Measurements from ENCODE around the gene HCFC1R1.

Gene HCFC1R1

DNA sequence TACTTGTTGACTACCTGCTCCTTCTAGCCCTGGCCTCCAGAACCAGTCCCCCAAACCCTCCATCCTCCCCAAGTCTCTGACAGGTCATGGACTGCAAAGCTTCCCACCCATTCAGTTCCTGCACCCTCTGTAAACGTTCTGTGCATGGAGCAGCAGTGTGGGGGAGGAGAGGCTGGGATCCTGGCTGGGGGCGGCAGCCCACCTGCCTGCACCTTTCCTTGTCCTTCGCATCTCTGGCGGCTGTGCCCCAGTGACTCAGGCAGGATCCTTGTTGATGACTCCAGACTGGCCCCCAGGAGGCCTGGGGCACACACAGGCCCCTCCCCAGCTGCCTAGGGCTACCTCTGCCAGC, 41.9 kb downstream of the HCFC1R1 start:
- no peak overlapping the region for H3K4me3 ChIP-seq (ENCODE audit: low read length, poor library complexity, severe bottlenecking)
- no peaks in the 10 kb centered on the region for H4K20me1 ChIP-seq (ENCODE audit: insufficient read depth, low read length, poor library complexity, severe bottlenecking)
- no peaks in the 10 kb centered on the region for H3K36me3 ChIP-seq (ENCODE audit: insufficient read depth, low read length)
- H3K9me2 ChIP-seq (replicated peaks; ENCODE audit: low read depth, low read length), result no peaks in the 10 kb centered on the region
- H3K9me3 ChIP-seq (ENCODE audit: insufficient read depth, low read depth, low read length), result no peaks in the 10 kb centered on the region
- H3K4me1 ChIP-seq (ENCODE audit: insufficient read depth, low read length, poor library complexity, severe bottlenecking), result no peaks in the 10 kb centered on the region
- H3K79me2 ChIP-seq (ENCODE audit: insufficient read depth, low read length), result peaks cover 29% of the 10 kb centered on the region
- H3F3A ChIP-seq (ENCODE audit: low read depth), result no peaks in the 10 kb centered on the region
- peak overlapping the region; percentile 67 for H3K4me2 ChIP-seq (ENCODE audit: low read depth, low read length, poor library complexity, severe bottlenecking)
- H3K27me3 ChIP-seq (ENCODE audit: insufficient read depth, low read length, poor library complexity, severe bottlenecking), result no peaks in the 10 kb centered on the region
- no peak overlapping the region for H2AFZ ChIP-seq (ENCODE audit: low read length)
- no peak for TF ChIP-seq EZH2phosphoT487 (IDR thresholded peaks at IDR 0.05; ENCODE audit: borderline replicate concordance)
- TF ChIP-seq, protein P1, sequence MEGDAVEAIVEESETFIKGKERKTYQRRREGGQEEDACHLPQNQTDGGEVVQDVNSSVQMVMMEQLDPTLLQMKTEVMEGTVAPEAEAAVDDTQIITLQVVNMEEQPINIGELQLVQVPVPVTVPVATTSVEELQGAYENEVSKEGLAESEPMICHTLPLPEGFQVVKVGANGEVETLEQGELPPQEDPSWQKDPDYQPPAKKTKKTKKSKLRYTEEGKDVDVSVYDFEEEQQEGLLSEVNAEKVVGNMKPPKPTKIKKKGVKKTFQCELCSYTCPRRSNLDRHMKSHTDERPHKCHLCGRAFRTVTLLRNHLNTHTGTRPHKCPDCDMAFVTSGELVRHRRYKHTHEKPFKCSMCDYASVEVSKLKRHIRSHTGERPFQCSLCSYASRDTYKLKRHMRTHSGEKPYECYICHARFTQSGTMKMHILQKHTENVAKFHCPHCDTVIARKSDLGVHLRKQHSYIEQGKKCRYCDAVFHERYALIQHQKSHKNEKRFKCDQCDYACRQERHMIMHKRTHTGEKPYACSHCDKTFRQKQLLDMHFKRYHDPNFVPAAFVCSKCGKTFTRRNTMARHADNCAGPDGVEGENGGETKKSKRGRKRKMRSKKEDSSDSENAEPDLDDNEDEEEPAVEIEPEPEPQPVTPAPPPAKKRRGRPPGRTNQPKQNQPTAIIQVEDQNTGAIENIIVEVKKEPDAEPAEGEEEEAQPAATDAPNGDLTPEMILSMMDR (conservative IDR thresholded peaks at IDR 0.05; ENCODE audit: low read length), result no peak
- H3K9ac ChIP-seq (ENCODE audit: low read depth, low read length, poor library complexity, severe bottlenecking), result no peak overlapping the region

DNA sequence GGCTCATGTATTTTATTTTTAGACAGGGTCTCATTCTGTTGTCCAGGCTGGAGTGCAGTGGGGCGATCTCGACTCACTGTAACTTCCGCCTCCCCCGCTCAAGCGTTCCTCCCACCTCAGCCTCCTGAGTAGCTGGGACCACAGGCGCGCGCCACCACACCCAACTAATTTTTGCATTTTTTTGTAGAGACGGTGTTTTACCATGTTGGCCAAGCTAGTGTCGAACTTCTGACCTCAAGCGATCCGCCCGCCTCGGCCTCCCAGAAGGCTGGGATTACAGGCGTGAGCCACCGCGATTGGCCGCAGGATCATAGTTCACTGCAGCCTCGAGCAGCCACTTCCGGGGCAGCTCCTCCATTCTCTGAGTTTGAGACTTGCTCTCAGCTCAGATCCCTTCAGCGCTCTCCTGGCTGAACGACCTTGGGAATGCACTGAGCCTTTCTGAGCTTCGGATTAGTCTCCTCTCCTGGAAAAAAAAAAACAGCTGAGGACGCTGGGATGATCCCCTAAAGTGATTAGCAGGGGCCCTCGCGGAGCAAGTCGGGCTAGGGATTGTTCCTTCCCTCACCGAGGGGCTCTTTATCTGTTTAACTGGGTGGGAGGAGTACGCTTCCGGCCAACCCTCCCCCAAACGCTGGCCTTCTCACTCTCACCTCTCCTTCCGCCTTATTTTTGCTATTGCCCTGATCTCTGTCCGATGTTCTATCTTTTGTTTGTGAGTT, 42.4 kb downstream of the HCFC1R1 start:
- Histone ChIP-seq H3K36me3 (ENCODE audit: insufficient read depth, low read length) (no peaks in the 10 kb centered on the region), H3K4me3 (ENCODE audit: low read length, poor library complexity, severe bottlenecking) (peak overlapping the region; percentile 87), H3K9ac (ENCODE audit: low read depth, low read length, poor library complexity, severe bottlenecking) (peak overlapping the region; percentile 88), H3K27me3 (ENCODE audit: insufficient read depth, low read length, poor library complexity, severe bottlenecking) (no peaks in the 10 kb centered on the region), H3F3A (ENCODE audit: low read depth) (no peaks in the 10 kb centered on the region), H3K4me2 (ENCODE audit: low read depth, low read length, poor library complexity, severe bottlenecking) (peak overlapping the region; percentile 67), H3K4me1 (ENCODE audit: insufficient read depth, low read length, poor library complexity, severe bottlenecking) (no peaks in the 10 kb centered on the region), H3K9me3 (ENCODE audit: insufficient read depth, low read depth, low read length) (no peaks in the 10 kb centered on the region), H4K20me1 (ENCODE audit: insufficient read depth, low read length, poor library complexity, severe bottlenecking) (no peaks in the 10 kb centered on the region), H3K79me2 (ENCODE audit: insufficient read depth, low read length) (peaks cover 30% of the 10 kb centered on the region), H2AFZ (ENCODE audit: low read length) (no peak overlapping the region), H3K9me2 (replicated peaks; ENCODE audit: low read depth, low read length) (no peaks in the 10 kb centered on the region)
- TF ChIP-seq, protein P1 (conservative IDR thresholded peaks at IDR 0.05; ENCODE audit: low read length), result no peak
- TF ChIP-seq EZH2phosphoT487 (IDR thresholded peaks at IDR 0.05; ENCODE audit: borderline replicate concordance), result no peak

- Histone ChIP-seq H3K27me3 (ENCODE audit: insufficient read depth, low read length, poor library complexity, severe bottlenecking) (no peaks in the 10 kb centered on the region), H3K4me3 (ENCODE audit: low read length, poor library complexity, severe bottlenecking) (peak within 1 kb of the TSS; percentile 87), H3K9me2 (replicated peaks; ENCODE audit: low read depth, low read length) (no peaks in the 10 kb centered on the region), H3K9ac (ENCODE audit: low read depth, low read length, poor library complexity, severe bottlenecking) (peak within 1 kb of the TSS; percentile 88), H3K9me3 (ENCODE audit: insufficient read depth, low read depth, low read length) (no peaks in the 10 kb centered on the region), H3K4me2 (ENCODE audit: low read depth, low read length, poor library complexity, severe bottlenecking) (peak within 1 kb of the TSS; percentile 75), H3K4me1 (ENCODE audit: insufficient read depth, low read length, poor library complexity, severe bottlenecking) (no peaks in the 10 kb centered on the region), H4K20me1 (ENCODE audit: insufficient read depth, low read length, poor library complexity, severe bottlenecking) (no peaks in the 10 kb centered on the region), H3K79me2 (ENCODE audit: insufficient read depth, low read length) (peaks cover 30% of the 10 kb centered on the region), H3K36me3 (ENCODE audit: insufficient read depth, low read length) (no peaks in the 10 kb centered on the region), H3F3A (ENCODE audit: low read depth) (no peaks in the 10 kb centered on the region), H2AFZ (ENCODE audit: low read length) (peak within 1 kb of the TSS; percentile 63)
- TF ChIP-seq EZH2phosphoT487 (IDR thresholded peaks at IDR 0.05; ENCODE audit: borderline replicate concordance), result no peak
- TF ChIP-seq, protein P1 (conservative IDR thresholded peaks at IDR 0.05; ENCODE audit: low read length), result no peak
Measured at GRCh38 chr16:2980227-2981176, 43.2 kb downstream of the HCFC1R1 start, which contains the start of gene PKMYT1. Gene PKMYT1, minus strand, starts transcription at chr16:2980446. Its CDS starts 789 bp downstream, at chr16:2979657.

Measured in Loucy (cell line).